Pulmonary artery endothelial cell (primary cell): ENCODE data around the gene TARDBP. TPM values are rescaled to one million over a fixed set of nuclear protein-coding genes. Genes with fewer than 3 reads are reported as not detected.
A peak's percentile ranks its signal among the peaks of the same experiment; 100 is the strongest.
"Not testable (repeated sequence)": the region's sequence is repeated elsewhere in the genome, so short reads cannot be mapped to it uniquely, and the experiment has no call there.

Experiments used
- DNase-seq: peaks from one replicate; pipeline ENCODE4 v3.0.0-alpha.2; 2011; ENCODE audit warnings: low read depth, low spot score
- total RNA-seq: library from RNA; depleted of rRNA; stranded (reverse); fragments of >200 nt; gene quantifications from 2 replicates; pipeline ENCODE4 v1.2.3, GENCODE V29; 2014

The TARDBP gene
- total RNA-seq, 1 donor from 2014 or later = 86.8 TPM

DNA sequence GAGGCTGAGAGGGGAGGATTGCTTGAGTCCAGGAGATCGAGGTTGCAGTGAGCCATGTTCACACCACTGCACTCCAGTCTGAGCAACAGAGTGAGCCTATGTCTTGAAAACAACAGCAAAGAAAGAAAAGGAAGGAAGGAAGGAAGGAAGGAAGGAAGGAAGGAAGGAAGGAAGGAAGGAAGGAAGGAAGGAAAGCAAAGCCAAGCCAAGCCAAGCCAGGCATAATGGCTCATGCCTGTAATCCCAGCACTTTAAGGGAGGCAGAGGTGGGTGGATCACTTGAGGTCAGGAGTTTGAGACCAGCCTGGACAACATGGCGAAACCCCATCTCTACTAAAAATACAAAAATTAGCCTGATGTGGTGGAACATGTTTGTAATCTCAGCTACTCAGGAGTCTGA is 20.4 kb upstream of the TARDBP start:
- DNase-seq = not testable (repeated sequence)

GRCh38 chr1:10992864-10993263 is 19.6 kb upstream of the TARDBP start:
- no peak for DNase-seq

DNA sequence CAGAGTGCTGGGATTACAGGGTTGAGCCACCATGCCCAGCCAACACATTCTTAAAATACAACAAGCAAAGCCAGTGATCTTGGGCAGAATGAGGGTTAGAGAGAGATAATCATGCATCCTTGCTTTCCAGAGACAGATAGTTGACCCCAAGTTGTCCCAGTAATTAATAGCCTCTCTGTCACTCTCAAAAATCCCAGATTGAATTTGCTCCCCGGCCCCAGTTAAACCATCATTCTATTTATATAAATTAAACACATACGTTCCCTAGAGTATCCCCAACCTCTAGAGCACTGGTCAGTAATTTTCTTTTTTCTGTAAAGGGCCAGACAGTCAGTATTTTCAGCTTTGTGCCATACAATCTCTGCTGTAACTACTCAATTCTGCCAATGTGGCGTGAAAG is 16.4 kb upstream of the TARDBP start:
- DNase-seq = no peak

GRCh38 chr1:11000526-11000925 is 11.9 kb upstream of the TARDBP start:
- no peak for DNase-seq

- no peak for DNase-seq
These were observed 692 bp downstream of the TARDBP start for GRCh38 chr1:11013160-11013531.

GRCh38 chr1:11019358-11019757 is 6.9 kb downstream of the TARDBP start:
- not testable (repeated sequence) for DNase-seq

DNA sequence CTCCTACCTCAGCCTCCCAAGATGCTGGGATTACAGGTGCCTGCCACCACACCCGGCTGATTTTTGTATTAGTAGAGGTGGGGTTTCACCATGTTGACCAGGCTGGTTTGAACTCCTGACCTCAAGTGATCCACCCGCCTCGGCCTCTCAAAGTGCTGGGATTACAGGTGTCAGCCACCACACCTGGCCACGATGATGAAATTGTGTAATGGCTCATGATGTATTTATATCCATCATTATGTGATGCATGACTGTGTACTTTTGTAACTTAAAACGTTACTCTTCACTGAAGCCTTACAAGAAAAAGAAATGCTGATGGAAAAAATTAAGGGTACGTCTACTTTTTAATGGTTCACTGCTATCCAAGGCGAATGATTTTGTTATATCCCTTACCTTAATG is 7.5 kb downstream of the TARDBP start:
- DNase-seq = no peak

DNA sequence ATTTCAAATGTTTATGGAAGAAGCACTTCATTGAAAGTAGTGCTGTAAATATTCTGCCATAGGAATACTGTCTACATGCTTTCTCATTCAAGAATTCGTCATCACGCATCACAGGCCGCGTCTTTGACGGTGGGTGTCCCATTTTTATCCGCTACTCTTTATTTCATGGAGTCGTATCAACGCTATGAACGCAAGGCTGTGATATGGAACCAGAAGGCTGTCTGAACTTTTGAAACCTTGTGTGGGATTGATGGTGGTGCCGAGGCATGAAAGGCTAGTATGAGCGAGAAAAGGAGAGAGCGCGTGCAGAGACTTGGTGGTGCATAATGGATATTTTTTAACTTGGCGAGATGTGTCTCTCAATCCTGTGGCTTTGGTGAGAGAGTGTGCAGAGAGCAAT is 10.7 kb downstream of the TARDBP start:
- no peak for DNase-seq

GRCh38 chr1:11024154-11024873 is 11.9 kb downstream of the TARDBP start:
- DNase-seq = no peak

DNA sequence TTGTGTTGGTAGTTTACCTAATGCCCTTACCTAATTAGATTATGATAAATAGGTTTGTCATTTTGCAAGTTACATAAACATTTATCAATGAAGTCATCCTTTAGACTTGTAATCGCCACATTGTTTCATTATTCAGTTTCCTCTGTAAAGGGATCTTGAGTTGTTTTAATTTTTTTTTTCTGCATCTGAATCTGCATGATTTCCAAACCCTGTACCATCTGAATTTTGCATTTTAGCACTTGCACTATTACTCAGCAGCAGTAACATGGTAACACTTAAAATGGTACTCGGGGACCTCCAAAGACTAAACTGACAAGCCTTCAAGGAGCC is 12.4 kb downstream of the TARDBP start:
- DNase-seq = no peak

DNA sequence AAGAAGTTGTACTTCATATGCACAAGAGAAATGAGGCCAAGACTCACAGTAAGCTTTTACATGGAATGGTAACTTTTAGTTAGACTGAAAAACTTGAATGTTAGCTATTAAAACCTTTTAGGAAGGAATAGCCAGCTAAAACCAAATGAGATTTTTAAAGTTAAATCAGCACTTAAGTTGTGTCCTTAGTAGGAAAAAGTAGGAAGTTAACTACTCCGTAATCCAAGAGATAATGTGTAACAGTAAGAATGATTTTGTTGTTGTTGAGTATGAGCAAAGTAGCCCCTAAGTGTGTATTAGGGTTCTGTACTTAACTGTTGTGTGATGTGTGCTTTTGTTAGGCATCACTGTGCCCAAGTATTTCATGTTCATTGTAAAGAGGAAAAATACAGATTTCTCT is 13.2 kb downstream of the TARDBP start:
- no peak for DNase-seq

DNA sequence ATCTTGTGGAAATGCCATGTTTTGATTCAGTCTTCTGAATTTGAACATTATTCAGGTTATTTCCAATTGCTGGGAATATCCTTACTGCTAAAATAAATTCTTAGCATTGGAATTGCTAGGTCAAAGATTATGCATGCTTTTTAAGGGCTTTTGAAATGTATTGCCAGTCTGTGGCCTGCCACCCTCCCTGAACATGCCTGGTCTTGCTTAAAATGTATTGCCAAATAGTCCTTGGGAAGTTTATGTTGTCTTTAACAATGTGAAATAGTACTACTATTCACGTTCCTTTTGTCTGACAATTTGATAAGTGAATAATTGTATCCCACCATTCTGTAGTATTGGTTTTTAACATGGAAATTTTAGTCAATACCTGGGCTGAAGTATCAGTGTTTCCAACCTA is 13.6 kb downstream of the TARDBP start:
- no peak for DNase-seq

DNA sequence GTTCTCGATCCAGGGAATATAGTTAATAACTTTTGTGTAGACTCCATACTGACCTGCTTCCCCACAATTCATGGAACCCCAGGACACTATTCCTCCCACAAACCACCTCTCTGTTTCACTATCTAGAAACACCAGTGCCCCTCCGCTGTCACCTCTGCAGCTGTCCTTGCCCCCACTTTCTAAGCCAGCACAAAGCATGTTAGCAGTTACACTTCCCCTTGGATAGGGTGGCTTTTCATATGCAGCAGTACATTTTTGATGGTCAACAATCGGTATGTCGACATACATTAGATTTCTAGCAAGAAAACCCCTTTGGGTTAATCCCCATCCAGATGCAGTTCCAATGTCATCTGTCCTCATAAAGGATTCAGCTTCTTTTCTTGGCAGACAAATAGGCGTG is 14.4 kb downstream of the TARDBP start:
- DNase-seq = no peak

DNA sequence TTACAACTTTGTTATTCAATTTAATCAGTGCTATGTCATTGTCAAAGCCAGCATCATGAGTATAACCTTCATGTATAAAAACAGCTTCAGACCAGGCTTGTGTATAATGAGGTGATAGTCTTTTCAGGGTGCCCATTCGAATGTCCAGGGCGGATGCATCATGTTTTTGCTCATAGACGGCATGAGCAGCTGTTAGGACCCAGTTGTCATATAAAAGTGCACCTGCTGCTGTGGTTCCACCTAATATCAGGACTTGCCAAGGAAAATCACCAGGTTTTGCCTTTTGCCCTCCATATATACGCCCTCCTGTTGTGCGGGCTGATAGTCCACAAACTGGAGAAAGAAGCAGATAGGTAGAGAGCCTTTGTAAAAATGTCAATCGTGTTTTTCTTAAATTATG is 14.9 kb downstream of the TARDBP start:
- no peak for DNase-seq

GRCh38 chr1:11028018-11028417 is 15.6 kb downstream of the TARDBP start:
- no peak for DNase-seq

- no peak for DNase-seq
These were observed 18.4 kb downstream of the TARDBP start for GRCh38 chr1:11030865-11031264.

- no peak for DNase-seq
These were observed 19.3 kb downstream of the TARDBP start for GRCh38 chr1:11031624-11032262.

DNA sequence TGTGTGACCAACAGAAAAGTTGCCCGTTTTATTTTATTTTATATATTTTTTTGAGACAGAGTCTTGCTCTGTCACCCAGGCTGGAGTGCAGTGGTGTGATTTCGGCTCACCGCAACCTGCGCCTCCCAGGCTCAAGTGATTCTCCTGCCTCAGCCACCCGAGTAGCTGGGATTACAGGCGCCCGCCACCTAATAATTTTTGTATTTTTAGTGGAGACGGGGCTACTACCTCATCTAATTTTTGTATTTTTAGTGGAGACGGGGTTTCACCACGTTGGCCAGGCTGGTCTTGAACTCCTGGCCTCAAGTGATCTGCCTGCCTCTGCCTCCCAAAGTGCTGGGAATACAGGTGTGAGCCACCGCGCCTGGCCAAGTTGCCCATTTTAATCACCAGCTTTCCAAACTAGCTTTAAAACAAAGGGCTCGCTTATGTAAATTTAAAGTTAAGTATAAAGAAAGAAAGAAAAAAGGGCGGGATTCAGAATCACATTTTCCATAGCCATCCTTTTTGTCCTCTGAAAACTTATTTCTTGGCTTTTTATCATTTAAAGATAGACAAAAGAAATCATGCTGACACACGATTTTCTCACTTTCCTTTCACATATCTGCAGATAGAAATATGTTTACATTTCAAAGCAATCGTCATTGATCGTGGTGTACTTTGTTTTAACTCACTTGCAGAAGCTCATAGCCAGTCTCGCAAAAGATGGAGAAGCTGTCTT is 24.7 kb downstream of the TARDBP start:
- not testable (repeated sequence) for DNase-seq

GRCh38 chr1:11037740-11038182 is 25.3 kb downstream of the TARDBP start:
- peak; percentile 57 for DNase-seq

DNA sequence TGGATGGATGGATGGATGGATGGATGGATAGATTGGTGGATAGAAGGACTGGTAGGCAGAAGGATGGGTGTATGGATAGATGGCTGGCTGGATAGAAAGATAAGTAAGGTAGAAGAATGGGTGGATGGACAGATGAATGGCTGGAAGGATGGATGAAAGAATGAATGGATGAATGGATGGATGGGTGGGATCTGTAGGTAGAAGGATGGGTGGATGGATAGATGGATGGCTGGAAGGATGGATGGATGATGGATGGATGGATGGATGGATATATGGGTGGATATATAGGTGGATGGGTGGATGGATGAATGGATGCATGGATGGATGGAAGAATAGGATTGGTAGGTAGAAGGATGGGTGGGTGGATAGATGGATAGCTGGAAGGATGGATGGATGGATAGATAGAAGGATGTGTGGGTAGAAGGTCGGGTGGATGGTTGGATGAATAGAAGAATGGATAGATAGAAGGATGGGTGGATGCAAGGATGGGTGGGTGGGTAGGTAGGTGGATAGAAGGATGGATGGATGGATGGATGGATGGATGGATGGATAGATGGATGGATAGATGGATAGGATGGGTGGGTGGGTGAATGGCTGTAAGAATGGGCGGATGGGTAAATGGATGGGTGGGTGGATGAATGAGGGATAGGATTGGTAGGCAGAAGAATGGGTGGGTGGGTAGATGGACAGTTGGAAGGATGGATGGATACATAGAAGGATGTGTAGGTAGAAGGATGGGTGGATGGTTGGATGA is 27.1 kb downstream of the TARDBP start:
- no peak for DNase-seq

DNA sequence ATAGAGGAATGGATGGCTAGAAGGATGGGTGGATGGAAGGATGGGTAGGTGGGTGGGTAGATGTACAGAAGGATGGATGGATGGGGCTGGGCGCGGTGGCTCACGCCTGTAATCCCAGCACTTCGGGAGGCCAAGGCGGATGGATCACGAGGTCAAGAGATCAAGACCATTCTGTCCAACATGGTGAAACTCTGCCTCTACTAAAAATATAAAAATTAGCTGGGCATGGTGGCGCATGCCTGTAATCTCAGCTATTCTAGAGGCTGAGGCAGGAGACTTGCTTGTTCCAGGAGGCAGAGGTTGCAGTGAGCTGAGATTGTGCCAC is 27.6 kb downstream of the TARDBP start:
- not testable (repeated sequence) for DNase-seq

GRCh38 chr1:11041048-11041447 is 28.6 kb downstream of the TARDBP start:
- DNase-seq = no peak
